AG09319 (cell line): ENCODE data around the gene ZBTB9.

Experiments
- DNase-seq: peaks from one replicate; pipeline ENCODE4 v3.0.0-alpha.2; 2010; ENCODE audit warnings: low read depth; ENCODE audit errors: extremely low read depth
- CTCF ChIP-seq: IDR thresholded peaks from 2 replicates; pipeline ENCODE4 v1.5.1; 2011; ENCODE audit warnings: low read depth, mild to moderate bottlenecking, inconsistent platforms, low read length, moderate library complexity

Gene ZBTB9

GRCh38 chr6:33454009-33454946 lies at the start of gene ZBTB9:
Gene ZBTB9, plus strand, starts transcription at chr6:33454576. Its CDS starts 525 bp downstream, at chr6:33455101.
- DNase-seq: peak; percentile 91
- no peak for TF ChIP-seq CTCF

GRCh38 chr6:33404884-33405283 lies 49.5 kb upstream of the ZBTB9 start:
- no peak for TF ChIP-seq CTCF
- no peak for DNase-seq

- DNase-seq: no peak
- no peak for TF ChIP-seq CTCF
Measured at GRCh38 chr6:33405386-33405940, 48.9 kb upstream of the ZBTB9 start.

- TF ChIP-seq CTCF: no peak
- DNase-seq: no peak
Measured at GRCh38 chr6:33406126-33406525, 48.2 kb upstream of the ZBTB9 start.

GRCh38 chr6:33407132-33407718 lies 47.2 kb upstream of the ZBTB9 start:
- no peak for DNase-seq

GRCh38 chr6:33410050-33410710 lies 44.2 kb upstream of the ZBTB9 start:
- peak; percentile 96 for DNase-seq
- TF ChIP-seq CTCF: no peak

More at GRCh38 chr6:33407132-33407718, 47.2 kb upstream of the ZBTB9 start:
- peak; percentile 24 for TF ChIP-seq CTCF
